HG03025 (cell line): ENCODE data around the gene ZNF469.
"Not testable (repeated sequence)": the region's sequence is repeated elsewhere in the genome, so short reads cannot be mapped to it uniquely, and the experiment has no call there.

ENCODE experiments used
- ATAC-seq: cut with Tn5 transposase; IDR thresholded peaks from one replicate; pipeline ENCODE4 v1.9.1; 2021; ENCODE audit warnings: mild to moderate bottlenecking, moderate library complexity; ENCODE audit not compliant: unreplicated experiment, low FRiP score

Gene ZNF469

GRCh38 chr16:88407042-88407420, 24.3 kb downstream of the ZNF469 start:
- no peak for ATAC-seq

- ATAC-seq: no peak
Measured at GRCh38 chr16:88407807-88408206, 25.0 kb downstream of the ZNF469 start.

GRCh38 chr16:88408561-88409142, 25.9 kb downstream of the ZNF469 start:
- ATAC-seq: no peak

GRCh38 chr16:88409296-88410065, 26.7 kb downstream of the ZNF469 start:
- ATAC-seq: no peak

GRCh38 chr16:88410297-88410968, 27.7 kb downstream of the ZNF469 start:
- ATAC-seq: not testable (repeated sequence)

GRCh38 chr16:88411951-88412576, 29.3 kb downstream of the ZNF469 start:
- ATAC-seq: no peak

- no peak for ATAC-seq
Measured at GRCh38 chr16:88412766-88413165, 30.0 kb downstream of the ZNF469 start.

- ATAC-seq: no peak
Measured at GRCh38 chr16:88413231-88413630, 30.5 kb downstream of the ZNF469 start.

GRCh38 chr16:88413631-88414030, 30.9 kb downstream of the ZNF469 start:
- ATAC-seq: no peak

- ATAC-seq: no peak
Measured at GRCh38 chr16:88414521-88415380, 32.0 kb downstream of the ZNF469 start.

- no peak for ATAC-seq
Measured at GRCh38 chr16:88415381-88415705, 32.6 kb downstream of the ZNF469 start.

- no peak for ATAC-seq
Measured at GRCh38 chr16:88415713-88416323, 33.1 kb downstream of the ZNF469 start.

GRCh38 chr16:88416686-88417085, 33.9 kb downstream of the ZNF469 start:
- ATAC-seq: no peak

GRCh38 chr16:88417684-88418476, 35.1 kb downstream of the ZNF469 start:
- no peak for ATAC-seq

GRCh38 chr16:88418869-88419268, 36.1 kb downstream of the ZNF469 start:
- ATAC-seq: no peak

- ATAC-seq: no peak
Measured at GRCh38 chr16:88419790-88420189, 37.0 kb downstream of the ZNF469 start.

- no peak for ATAC-seq
Measured at GRCh38 chr16:88420496-88420895, 37.7 kb downstream of the ZNF469 start.

GRCh38 chr16:88421301-88421700, 38.5 kb downstream of the ZNF469 start:
- no peak for ATAC-seq

- ATAC-seq: no peak
Measured at GRCh38 chr16:88421871-88422433, 39.2 kb downstream of the ZNF469 start.
